ENCODE results near the gene RPL26.
"Not testable (repeated sequence)": the region's sequence is repeated elsewhere in the genome, so short reads cannot be mapped to it uniquely, and the experiment has no call there.

RPL26 gene

DNA sequence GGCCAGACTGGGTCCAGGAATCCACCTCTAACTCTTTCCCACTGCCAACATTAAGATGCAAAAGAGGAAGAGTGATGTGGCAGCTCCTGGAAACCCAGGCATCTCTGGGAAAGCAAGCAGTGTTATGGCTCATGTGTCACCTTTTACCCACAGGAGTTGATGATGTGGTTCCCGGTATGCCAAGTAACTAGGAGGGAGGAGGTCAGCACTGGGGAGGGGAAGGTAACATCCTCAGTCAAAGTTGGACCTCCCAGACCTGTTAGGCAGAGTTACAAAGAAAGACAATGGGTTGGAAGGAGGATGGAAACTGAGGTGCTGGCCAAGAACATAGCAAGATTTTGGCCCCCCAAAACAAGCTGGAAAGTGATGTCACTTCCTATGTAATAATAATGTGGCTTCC, 17.9 kb downstream of the RPL26 start:
- ATAC-seq, result no peak
- no peak for DNase-seq

DNA sequence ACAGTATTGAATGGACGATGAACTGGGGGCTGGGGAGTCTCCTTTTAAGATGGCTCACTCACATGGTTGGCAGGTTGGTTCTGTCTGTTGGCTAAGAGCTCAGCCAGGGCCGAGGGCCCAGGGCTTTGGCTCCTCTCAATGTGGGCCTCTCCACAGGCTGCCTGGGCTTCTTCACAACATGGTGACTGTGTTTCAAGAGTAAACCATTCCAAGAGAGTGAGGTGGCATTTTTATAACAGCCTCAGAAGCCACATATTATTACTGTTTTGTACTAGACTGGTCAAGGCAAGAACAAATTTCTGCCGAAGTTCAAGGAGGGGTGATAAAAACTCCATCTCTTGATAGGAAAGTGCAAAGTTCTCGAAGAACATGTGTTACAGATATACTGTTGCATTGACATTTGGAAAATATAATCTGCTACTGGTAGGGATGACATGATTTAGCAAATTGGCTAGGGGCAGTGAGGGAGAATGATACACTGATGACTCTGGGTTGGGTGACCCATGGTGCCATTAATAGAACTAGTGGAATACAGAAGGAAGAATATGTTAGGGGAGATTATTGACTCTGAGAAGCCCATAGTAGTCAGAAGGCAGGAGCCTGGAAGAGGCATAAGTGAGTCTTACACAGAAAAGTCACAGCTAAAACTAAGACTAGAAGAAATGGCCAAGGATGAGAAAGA, 20.2 kb downstream of the RPL26 start:
- no peak for ATAC-seq
- no peak for DNase-seq

DNA sequence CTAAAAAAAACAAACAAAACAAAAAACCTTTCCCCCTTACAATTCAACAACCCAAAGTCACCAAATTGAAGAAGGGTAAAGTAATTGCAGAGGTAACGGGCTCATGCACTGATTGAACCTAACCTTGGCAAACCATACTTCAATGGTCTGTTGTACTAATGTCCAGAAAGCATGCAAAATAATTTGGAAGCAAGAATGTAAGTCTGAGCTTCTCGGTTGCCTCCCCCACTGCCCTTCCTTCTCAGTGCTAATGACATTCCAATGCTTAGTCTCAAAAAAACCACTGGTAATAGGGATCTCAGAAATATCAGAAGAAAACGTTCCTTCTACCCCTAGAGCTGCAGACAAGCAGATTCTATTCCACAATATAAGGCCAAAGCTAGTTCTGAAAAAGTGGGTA, 22.2 kb downstream of the RPL26 start:
- no peak for DNase-seq
- no peak for ATAC-seq

DNA sequence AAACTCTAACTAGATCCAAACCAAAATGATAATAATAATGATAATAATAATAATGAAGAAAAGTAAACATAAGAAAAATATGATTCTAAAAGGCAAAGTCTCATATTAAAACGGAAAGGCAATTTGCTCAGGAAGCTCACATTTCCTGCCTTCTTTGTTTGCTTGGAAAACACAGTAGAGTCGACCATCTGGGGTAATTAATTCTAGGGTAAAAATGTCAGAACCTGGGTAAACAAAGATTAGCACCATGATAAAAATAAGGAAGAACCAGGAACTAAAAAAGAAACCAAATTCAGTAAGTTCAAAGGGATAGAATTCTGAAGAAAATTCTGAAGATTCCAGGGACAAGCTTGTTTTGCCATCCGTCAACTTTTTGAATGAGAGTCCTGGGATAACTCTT, 22.7 kb downstream of the RPL26 start:
- ATAC-seq, result no peak

DNA sequence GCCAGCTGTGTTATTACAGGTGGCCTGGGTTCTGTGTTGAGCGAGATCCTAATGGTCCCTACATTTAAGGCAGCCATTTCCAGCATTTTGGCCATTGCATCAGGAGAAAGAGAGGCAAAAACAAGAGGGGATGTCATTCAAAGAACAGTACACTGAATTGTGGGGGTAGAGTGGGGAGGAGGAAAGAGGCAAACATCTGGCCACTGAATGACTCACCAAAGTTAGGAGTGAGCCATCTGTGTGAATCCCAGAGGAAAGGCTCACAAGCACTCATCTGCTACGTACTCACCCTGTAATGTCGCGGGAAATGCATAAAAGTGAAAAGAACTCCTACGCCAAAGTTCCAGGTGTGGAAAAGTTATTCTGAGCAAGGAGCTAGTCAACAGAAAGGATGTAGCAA, 23.2 kb downstream of the RPL26 start:
- ATAC-seq, result no peak
- DNase-seq, result no peak

More for the DNA sequence above, 22.7 kb downstream of the RPL26 start:
- DNase-seq, result no peak

DNA sequence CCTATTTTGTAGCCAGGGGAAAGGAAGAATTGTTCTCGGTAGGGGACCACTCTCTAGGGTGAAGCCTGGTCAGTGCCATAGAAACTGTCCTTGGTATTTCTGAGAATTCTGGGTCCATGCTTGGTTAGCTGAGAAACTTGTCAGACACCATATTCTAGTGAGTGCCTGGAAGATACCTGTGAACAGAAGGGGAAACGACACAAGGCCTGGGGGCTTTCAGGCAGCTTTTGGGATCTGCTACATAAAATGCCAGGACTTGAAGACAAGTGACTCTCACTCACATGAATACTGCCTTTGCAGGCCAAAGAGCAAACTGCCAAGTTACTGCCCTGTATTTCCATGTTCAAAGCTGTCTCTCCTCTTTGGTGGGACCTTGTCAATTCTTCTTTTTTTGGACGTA, 25.1 kb downstream of the RPL26 start:
- ATAC-seq (no peak), DNase-seq (no peak)

DNA sequence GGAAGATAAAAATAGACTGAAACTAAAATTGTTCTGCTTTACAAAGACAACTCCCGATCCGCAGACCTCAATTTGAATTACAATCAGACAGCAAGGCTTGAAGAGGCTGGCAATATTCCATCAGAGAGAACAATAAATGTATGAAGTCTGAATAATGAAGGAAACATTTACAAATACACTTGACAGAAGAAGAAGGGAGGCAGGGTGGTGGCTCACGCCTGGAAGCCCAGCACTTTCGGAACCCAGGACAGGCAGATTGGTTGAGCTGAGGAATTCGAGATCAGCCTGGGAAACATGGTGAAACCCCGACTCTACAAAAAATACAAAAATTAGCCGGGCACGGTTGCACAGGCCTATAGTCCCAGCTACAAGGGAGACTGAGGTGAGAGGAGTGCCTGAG, 28.8 kb downstream of the RPL26 start:
- DNase-seq, result no peak
- no peak for ATAC-seq

DNA sequence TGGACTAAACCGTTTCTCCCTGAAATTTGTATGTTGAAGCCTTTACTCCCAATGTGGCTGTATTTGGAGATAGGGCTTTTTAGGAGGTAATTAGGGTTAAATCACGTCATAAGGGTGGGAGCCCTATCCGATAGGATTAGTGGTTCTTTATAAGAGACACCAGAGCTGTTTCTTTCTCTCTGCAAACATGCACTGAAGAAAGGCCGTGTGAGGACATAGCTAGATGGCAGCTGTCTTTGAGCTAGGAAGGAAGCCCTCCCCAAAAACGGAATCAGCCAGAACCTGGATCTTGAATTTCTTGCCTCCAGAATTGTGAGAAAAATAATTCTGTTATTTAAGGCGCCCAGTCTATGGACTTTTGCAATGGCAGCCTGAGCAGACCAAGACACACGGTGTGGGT, 29.3 kb downstream of the RPL26 start:
- ATAC-seq (no peak), DNase-seq (no peak)

DNA sequence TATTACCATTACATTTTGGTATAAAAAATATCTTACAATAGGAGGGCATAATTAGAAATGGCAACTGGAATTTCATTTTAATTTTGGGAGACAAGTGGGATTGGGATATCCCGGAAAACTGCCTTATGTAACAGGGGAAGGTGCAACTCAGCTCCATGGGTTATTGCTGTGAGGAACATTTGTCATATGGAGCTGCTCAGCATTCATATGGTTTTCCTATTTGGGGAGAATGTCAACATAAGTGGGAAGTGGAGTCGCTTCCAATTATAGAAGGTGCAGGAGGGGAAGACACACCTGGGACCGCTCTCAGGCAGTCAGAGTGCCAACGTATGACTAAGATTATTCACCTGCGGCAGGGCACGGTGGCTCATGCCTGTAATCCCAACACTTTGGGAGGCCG, 32.7 kb downstream of the RPL26 start:
- no peak for ATAC-seq

DNA sequence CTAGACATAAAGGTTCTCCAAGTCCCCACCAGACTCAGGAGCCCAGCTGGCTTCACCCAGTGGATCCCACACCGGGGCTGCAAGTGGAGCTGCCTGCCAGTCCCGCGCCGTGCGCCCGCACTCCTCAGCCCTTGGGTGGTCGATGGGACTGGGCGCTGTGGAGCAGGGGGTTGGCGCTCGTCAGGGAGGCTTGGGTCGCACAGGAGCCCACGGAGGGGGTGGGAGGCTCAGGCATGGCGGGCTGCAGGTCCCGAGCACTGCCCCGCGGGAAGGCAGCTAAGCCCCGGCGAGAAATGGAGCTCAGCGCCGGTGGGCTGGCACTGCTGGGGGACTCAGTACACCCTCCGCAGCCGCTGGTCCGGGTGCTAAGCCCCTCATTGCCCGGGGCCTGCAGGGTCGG, 36.0 kb downstream of the RPL26 start:
- not testable (repeated sequence) for ATAC-seq, DNase-seq

More for the DNA sequence above, 32.7 kb downstream of the RPL26 start:
- DNase-seq, result no peak

DNA sequence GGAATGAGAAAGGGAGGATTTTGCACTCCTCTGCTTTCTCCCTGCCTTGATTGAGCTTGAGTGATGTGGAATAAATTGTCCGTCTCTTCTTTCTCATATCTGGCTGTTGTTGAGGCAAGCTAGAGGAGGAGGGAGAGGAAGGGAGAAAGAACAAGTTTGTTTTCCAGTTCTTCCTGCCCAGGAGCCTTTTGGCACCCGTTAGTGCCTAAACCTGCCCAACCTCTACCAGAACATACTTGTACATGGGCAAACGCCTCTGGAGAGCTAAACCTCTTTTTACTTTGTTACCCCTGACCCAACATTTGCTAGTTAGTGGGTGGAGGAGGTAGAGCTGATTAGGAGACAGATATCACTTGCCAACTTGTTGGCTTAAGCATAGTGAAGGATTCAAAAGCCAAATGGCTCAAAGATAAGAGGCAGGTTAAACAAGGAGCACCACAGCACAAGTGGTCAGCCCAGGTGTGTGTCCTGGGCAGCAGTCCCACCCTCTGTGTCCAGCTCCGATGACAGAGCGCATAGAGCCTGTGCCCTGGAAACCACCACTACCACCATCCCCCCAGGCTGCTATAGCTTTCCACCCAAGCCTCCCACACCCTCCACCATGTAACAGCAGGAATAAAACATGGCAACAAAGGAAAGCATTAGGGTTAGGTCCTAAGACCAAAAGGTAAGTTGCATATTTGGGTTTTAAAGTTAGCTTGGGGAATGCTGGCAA, 36.9 kb downstream of the RPL26 start:
- no peak for ATAC-seq
- no peak for DNase-seq

DNA sequence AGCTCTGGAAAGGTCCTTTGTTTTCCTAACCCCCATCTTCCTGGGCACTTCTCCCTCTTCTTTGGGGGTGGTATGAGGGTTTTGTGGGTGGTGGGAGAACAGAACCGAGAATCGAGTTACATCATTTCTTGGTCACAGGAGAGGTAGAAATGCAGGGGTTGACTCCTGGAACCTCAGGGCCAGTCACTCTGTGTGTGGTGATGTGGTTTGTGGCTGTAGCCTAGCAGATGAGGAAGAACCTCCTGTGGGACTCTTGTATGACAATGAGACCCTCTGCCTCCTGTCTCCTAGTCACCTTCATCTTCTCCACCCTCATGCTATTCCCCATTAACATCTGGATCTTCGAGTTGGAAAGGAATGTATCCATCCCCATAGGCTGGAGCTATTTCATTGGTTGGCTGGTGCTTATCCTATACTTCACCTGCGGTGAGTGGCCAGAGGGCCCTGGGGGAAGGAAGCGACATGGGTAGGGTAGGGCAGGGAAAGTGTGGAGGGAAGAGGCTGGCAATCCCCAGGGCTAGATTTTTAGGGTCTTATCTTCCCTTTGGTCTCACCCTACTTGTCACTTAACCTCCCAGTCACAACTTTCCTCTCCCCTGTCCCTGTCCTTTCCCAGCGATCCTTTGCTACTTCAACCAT, 37.8 kb downstream of the RPL26 start:
- DNase-seq (no peak), ATAC-seq (peak; percentile 73)

DNA sequence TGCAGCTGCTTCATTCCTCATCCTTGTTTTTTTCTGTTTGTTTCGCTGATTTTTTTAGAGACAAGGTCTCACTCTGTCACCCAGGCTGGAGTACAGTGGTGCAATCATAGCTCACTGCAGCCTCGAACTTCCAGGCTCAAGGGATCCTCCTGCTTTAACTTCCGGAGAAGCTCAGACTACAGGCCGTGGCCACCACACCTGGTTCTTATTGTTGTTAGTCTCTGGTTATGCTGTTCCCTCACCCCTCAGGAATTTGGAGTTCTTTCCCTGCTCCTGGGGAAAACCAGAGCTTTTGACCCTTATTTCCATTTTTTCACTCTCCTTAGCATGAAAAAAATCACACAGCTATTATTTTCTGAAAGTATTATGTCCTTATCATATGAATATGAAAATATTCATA, 41.5 kb downstream of the RPL26 start:
- DNase-seq, result no peak
- ATAC-seq, result no peak

DNA sequence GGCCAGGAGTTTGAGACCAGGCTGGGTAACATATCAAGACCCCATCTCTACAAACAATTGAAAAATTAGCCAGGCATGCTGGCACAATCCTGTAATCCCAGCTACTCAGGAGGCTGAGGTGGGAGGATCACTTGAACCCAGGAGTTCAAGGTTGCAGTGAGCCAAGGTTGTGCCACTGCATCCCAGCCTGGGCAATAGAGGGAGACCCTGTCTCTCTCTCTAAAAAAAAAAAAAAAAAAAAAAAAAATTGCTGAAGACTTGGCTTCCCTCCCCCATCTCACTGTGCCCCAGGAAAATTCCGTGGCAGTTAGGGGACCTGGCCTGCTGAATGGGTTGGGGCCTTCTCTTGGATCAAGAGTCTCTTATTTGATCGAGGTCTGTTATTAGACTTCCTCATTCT, 43.5 kb downstream of the RPL26 start, which contains the start of gene ODF4:
TSS of gene ODF4 (plus strand) at position 301 of the 400 bp plus-strand sequence. CDS start 212 bp downstream, outside the sequence.
- DNase-seq (no peak), ATAC-seq (no peak)

DNA sequence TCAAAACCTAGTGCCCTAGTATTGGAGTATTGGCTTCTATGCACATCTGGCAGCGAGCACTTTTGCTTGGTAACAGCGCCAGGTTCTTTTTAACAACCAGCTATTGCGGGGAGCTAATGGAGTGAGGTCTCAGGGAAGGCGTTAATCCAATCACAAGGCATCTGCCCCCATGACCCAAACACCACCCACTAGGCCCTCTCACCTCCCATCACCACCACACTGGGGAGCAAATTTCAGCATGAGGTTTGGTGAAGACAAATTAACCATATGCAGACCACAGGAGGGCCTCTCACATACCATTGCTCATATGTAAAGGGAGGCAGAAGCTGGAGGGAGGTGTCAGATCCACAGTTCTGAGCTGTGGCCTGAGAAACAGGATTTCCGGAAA, 44.2 kb downstream of the RPL26 start:
- peak; percentile 46 for ATAC-seq

DNA sequence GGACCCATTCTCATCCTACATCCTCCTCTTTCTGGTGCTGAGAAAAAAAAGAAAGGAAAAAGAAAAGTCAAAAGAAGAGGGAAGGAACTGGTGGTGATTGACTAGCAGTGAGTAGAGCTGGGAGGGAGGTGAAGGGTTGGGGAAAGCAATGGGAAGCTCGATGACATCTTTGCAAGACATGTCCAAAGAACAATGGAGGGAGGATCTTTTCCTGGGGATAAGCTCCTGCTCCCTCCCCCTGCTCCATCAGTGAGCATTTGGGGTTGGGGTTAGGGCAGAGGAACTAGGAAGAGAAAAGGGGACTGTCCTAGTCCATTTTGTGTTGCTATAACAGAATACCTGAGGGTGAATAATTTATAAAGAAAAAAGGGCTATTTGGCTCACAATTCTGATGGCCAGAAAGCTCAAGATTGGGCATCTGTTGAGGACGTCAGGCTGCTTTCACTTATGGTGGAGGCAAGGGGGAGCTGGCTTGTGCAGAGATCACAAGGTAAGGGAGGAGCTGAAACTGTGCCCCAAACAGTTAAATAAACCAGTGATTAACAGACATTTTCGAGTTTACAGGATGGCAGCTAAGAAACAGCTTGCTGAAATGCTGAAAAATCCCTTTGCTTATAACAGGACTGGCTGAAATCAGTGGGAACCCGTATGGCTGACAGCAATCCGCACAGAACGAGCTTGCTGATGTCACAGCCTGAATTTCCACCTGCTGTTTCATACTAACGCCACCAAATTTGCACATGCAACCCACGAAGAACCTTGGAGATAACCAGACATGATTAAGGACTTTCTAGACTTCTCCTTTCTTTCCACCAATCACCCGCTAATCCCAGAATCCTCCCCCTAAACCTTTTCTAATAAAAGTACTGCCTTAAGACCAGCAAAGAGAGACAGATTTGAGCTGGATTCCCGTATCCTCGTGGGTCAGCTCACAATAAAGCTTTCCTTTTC, 44.9 kb downstream of the RPL26 start:
- no peak for DNase-seq
- ATAC-seq, result no peak

More for the DNA sequence above, 44.2 kb downstream of the RPL26 start:
- no peak for DNase-seq

DNA sequence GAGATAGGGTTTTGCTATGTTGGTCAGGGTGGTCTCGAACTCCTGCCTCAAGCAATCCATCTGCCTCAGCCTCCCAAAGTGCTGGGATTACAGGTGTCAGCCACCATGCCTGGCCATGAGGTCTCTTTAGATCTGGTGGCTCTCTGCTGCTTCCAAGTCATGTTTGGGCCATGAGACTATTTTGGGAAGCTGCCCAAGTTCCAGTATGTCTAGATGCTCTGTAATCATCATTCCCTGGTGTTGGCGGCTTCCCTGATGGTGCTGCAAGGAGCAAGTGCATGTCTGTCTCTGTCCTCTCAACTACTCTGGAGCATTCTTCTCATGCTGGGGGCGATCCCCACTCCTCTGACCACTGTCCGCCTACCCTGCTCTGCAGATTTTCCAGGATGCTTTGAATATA, 49.7 kb downstream of the RPL26 start:
- ATAC-seq (no peak), DNase-seq (no peak)

DNA sequence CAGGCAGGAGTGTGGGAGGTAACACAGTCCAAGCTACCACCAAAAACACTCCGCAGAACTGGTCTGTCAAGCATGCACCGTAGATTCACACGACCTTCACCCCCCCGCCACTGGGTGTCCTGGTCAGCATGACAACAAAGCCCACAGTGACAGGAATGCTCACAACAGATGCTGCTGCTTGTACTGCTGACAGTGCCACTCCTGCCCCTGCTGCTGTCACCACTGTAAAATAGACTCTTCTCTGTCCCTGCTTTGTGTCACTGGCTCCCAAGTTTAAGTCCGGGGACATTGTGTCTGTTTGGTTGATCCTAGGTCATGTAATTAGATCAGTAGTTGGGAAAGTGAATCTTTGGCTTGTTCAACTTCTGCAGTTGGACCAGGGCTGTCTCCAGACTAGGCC, 50.3 kb downstream of the RPL26 start:
- DNase-seq (no peak), ATAC-seq (no peak)

DNA sequence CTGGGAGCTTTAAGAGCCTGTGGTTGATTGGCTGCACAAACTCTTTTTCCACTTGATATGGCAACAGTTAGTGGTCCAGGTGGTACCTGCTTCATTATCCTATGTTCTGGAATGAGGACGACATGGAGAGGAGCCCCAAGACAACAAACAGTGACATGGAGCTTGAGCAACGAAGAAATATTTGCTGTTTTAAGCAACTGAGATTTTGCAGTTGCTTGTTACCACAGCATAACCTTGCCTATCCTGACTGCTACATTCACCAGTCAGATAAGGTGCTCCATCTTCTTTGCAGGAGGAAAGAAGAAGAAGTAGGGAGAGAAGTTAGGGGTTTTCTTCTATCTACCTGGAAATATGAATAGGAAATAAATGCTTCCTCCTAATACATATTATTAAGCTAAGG, 50.9 kb downstream of the RPL26 start:
- ATAC-seq, result no peak
- no peak for DNase-seq

Data from stimulated activated naive CD8-positive, alpha-beta T cell treated with anti-CD3 and anti-CD28 coated beads, Interleukin-15, Interleukin-2, amounts not matched to agents 100 U/mL and 50 U/mL, for 24 hours (primary cell).